Activated effector memory CD4-positive, alpha-beta T cell treated with Interleukin-2 at 50 U/mL for 16 hours (primary cell): ENCODE results near the gene GOLGA3.

Experiments used
- DNase-seq: peaks from one replicate; pipeline ENCODE4 v3.0.0-alpha.2; 2020

Gene GOLGA3

DNA sequence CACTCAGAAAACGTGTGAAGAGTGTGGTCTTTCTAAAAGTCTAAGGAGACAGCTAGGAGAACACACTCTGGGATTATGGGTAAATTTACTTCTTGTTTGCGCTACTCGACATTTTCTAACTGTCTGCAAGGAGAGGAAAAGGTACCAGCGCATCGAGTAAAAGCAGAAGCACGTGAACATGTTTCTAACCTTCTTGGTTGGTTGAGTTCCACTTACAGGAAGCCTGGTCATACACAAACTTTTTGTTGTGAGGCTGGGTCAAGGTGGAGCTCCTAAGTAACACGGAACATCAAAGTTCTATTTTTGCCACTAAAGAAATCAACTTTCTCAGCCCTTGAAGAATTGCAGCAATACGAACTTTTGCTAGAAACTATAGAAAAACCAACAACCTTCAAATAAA, 87.0 kb downstream of the GOLGA3 start:
- DNase-seq = no peak

DNA sequence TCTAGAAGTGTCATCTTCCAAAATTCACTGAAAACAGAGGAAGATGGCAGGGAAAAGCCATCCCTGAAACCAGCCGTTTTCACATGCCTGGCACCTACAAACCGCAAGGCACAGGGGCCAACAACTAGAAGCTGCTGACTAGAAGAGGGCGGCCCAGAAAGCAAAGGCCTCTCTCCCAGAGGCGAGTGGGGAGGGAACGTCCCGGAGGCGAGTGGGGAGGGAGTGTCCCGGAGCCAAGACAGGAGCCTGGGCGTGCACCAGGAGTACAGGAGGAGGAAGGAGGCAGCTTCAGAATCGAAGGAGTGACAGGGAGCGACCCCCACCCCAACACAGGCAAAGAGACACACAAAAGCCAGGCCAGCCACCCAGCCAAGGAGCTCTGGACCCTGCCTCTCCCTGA, 88.0 kb downstream of the GOLGA3 start:
- DNase-seq = no peak

DNA sequence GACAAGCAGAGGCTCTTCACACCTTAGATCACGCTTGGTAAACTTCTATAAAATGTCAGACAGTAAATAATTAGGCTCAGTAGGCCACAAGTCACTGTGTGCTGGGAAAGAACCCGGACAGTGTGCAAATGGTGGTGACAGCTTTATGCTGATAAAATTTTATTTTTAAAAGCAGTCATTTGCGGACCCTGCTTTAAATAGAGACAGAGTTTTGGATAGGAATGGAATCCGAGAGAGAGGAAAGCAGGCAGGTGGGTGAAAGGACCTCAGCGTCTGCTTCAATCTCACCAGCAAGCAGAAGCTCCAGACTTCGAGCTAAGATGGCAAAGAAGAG, 88.4 kb downstream of the GOLGA3 start:
- no peak for DNase-seq

DNA sequence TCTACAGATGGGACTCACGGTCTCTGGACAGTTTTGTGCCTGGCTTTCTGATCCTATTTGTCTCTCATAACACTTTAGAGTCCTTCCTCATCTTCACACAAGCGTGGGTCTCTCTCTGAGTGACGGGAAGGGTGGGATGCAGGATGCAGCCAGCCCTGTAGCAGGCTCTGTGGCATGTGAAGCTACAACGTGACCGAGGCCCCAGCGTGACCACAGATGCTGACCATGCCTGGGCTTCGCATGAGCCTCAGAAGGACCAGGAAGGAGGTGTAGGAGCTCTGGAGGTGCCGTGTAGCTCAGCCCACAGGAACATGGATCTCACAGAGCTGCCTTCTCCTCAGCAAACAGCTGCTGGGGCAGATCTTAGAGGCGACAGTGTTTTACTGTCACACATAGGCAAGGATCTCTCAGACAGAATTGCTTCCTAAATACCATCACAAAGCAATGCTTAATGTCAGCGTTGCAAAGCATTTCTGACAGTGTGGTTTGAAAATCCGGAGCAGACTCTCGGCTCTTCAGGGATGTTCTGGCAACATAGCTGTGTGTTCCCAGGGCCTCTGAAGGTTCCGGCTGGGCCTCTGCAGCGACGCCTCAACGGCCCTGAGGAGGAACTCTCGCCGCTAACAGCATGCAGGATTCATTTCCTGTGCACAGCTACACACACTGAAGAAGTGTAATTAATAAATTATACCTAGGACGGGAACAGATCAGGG, 88.9 kb downstream of the GOLGA3 start:
- DNase-seq = no peak

DNA sequence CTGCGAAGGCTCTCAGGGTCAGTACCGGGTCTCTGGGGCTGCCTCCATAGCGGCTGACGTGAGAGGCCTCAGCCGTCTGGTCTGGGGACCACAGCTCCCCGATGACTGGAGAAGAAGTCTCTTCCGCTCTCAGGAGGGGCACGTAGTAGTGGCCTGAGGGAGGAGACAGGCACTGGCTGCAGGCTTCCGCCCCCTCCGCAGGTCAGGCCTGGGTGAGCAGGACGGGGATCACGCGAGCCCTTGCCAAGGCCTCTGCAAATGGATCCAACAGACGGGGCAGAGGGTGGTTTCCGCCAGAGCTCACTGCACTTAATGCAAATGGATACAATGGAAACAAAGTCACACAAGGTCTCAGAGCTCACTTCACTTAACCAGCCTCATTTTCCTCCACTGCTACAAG, 91.8 kb downstream of the GOLGA3 start:
- no peak for DNase-seq

DNA sequence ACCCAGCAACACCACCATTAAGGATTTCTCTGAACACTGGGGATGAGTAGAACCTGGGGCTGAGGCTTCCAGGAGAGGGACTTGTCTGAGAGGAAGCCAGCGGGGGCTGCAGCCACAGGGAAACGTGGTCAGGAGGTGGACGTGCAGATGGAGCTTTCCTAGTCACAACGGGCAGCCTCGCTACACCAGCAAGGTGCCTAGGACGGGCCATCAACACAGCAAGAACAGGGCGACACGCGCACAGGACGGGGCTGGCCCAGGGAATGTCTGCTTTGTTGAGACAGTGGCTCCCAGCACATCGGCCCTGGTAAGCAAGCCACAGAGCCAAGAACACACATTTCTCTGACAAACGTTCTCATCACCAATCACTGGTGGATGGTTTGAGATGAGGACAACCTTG, 92.3 kb downstream of the GOLGA3 start:
- DNase-seq = no peak

DNA sequence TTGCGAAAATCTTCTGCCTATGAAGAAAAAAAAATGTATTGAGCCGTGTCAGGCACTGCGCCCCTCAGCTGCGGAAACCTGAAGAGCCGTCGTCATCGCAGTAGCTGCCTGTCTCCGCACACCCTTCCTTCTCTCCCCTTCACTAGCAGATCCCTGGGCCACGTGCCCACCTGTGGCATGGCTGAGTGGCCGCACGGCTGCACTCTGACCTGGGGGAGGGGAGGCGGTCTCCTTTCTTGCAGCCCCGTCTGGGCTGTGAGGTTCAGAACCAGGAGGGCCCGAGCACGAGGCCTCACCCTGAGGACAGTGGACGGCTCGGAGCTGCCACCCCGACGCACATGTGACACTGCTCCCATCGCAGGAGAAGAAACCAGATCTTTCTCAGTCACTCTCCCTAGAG, 93.2 kb downstream of the GOLGA3 start:
- DNase-seq = no peak

DNA sequence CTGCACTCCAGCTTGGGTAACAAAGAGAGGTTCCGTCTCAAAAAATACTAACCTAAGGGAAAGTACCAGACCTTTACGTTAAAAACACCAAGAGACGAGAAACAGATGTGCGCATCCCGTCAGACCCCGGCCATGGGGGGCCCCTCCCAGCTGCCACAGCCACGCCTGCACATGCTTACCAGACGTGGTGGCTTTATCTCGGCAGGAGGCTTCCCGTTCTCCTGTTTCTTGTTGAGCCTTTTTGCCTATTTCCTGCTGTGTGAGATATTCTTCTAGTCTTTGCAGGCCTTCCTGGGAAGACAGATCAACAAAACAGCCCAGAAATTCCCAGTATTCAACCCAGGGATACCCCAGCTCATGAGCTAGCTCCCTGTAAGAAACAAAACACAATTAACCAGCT, 94.5 kb downstream of the GOLGA3 start:
- no peak for DNase-seq

DNA sequence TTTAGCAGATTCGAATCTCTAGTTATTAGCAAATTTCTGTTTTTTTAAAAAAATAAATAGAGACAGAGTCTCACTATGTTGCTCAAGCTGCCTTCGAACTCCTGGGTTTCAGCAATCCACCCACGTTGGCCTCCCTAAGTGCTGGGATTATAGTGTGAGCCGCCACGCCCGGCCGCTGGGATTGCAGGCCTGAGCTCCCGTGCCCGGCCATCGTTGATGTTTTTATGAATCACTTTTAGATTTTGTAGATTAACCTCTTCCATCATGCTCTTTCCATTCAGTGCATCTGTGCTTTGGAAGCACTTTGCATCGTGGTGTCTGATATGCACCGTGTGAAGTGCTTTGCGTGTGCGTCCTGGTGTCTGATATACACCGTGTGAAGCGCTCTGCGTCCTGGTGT, 97.1 kb downstream of the GOLGA3 start:
- DNase-seq = no peak

DNA sequence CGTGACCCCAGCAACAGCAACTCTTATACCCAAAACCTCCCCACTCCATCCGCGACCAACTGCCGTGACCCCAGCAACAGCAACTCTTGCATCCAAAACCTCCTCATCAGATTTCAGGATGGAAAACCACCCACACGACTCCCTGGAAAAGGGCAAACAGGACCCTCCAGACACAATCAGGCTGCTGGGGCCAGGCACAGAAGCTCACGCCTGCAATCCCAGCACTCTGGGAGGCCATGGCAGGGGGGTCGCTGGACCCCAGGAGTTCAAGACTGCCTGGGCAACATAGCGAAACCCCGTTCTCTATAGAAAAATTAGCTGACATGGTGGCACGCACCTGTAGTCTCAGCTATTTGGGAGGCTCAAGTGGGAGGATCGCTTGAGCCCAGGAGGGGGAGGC, 98.3 kb downstream of the GOLGA3 start:
- DNase-seq = no peak

DNA sequence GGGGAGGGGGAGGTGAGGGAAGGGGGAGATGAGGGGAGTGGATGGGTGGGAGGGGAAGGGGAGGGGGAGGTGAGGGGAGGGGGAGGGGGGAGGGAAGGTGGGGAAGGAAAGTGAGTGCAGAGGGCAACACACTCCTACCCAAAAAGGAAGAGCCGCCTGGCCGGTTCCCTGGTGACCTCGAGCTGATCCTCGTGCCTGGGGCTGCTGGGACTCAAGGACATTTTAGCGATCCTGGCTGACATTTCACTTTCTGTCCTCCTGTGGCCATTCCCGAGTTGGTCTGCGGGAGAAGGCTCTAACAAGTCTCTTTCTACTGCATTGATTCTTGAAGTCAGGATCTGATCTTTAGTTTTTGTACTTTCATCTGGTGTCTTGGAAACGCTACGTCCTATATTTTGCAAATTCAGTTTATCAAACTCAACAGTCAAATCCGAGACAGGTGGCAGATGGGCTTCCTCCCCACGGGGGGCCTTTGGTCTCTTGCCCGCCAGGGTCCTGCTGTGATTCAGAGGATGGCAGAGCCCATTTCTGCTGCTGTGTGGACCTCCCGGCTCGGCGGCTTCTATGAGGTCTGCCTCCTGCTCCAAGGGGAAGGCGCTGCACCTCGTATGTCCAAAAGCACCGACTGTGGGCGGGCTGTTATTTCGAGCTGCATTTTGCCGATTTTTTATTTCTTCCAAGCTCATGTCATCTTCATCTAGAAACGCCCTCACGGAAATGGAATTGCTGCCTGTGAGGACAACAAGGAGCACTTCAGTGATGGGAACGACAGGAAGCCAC, 98.9 kb downstream of the GOLGA3 start:
- DNase-seq = no peak

DNA sequence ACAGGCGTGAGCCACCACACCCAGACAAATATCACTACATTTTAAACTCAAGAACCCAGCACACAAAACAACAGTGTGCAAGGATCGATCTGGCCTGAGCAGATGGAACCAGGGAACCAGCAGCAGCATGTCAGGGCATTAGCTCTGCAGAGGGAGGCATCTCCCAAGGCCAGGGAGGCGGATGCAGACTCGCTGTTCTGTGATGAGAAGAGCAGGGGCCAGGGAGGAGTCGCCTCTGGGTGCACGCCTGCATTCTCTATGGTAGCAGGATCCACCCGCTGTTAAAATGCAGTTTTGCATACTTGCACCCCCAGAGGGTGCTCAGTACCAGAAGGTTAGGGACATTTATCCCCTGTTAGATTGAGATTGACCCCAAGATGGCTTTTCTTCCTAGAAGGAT, 100.2 kb downstream of the GOLGA3 start:
- DNase-seq = no peak

DNA sequence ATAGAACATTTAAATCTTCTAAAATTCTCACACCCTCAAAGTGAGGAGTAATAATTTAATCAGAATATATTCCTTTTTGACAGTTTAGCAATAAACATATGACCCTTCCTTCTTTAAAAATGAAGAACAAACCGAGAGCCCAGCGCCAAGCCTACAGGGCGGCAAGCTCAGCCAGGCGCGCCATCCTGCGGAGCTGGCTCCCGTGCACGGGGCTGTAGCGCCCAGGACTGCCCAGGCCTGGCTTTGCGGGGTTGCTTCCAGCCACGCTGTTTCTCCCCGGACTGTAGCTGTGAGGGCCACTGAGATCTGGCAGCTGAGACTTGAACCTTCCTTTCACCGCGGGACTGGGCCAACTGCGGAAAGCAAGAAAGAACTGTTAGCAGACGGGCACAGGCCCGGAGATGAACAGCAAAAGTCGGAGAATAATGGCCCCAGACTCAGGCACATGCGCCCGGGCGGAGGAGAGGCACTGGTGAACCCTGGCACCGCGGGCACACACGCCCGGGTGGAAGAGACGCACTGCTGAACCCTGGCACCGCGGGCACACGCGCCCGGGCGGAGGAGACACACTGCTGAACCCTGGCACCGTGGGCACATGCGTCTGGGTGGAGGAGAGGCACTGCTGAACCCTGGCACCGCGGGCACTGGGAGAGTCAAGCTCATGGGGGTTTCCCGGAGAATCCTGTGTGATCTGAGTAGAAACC, 101.4 kb downstream of the GOLGA3 start:
- DNase-seq = no peak

DNA sequence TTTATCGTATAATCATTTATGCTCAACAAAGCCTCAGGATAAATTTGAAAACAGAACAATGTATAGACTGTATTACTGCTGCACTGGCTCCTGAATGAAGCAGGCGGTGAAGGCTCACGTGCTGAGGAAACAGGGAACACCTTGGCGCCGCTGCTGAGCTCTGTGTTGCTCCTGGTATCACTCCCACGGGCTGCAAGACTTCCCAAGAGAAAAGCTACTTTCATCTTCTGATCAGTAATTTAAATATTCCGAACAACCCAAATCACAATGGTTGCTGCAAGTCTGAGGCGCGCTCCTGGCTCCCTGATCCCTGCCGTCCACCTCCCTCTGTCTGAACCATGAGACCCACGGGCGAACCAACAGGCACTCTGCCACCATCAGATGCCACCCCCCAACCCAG, 102.3 kb downstream of the GOLGA3 start:
- no peak for DNase-seq

DNA sequence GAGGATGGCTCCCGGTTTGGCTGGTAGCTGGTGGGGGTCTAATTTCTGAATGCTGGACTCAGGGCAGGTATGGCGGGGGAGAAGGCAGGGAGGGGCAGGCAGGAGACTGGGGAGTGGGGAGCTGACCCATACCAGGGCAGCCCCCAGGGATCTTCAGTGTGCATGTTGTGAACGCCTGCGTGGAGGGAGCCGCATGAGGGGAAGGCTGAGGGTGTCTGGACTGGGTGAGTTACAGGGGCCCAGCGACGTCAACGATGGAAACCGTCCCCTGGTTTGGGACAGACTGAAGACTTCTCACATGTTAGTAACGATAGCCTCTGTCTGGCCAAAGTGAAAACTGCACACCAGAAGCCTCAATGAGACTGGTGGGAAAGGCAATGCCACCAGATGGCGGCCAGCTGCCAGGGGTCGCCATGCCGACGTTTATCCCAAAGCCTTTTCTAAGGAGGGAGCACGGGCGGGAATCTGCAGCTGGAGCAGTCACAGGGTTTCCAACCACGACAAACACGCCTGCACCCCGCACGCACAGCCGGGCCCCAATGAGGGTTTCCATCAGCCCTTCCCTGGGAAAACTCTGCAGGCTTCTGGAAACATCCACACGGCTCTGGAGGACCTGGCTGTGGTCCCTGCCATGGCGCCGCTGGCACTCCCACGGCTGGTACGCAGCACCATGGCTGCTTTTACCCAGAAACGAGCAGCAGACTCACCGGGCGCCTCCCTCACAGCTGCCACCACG, 104.0 kb downstream of the GOLGA3 start:
- DNase-seq = no peak

DNA sequence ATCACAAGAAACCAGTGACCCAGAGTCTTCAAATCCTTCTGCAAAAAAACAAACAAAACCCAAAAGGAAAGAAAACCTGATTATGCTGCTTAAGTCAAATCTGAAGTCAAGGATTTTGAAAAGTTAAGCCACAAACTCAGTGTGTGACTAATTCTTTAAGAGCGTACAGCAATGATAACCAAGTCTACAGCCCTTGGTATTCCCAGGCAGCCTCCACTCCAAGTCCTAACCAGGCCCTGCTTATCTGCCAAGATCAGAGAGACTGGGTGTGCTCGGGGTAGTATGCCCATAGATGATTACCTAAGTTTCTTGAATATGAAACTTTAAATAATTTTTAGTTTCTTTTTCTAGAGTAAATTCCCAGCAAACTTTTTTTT, 104.9 kb downstream of the GOLGA3 start:
- DNase-seq = no peak

DNA sequence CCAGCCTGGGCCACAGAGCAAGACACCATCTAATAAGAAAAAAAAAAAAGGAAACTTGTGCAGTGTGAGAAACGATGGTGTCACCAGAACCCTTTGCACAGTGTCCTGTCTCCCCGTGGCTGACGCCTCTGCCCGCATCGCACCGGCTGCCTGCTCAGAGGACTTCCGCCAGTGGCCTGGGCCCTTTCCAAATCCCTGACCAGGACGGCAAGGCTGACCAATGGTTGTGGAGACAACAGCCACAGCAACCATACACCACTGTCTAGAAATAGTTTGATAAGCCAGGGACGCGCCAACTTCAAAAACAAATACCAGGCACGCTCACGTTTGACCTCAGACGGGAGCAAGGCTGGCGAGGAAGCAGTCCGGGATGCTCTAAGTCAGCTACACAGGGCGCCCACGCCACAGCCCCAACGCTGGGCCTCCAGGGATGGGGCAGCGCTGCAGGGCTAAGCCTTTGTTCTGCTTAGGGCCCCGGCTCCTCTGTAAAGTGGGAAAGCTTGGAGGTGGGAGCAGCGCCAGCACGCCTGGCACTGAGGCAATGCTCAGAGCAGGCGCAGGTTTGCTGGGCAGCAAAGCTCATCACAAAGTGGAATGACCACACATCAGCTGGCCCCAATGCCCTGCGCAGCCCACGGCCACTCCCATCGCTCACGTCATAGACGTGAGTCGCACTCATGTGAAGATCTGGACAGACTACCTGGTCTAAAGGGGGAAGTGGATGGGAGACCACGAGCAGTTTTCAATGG, 105.5 kb downstream of the GOLGA3 start:
- DNase-seq = no peak

DNA sequence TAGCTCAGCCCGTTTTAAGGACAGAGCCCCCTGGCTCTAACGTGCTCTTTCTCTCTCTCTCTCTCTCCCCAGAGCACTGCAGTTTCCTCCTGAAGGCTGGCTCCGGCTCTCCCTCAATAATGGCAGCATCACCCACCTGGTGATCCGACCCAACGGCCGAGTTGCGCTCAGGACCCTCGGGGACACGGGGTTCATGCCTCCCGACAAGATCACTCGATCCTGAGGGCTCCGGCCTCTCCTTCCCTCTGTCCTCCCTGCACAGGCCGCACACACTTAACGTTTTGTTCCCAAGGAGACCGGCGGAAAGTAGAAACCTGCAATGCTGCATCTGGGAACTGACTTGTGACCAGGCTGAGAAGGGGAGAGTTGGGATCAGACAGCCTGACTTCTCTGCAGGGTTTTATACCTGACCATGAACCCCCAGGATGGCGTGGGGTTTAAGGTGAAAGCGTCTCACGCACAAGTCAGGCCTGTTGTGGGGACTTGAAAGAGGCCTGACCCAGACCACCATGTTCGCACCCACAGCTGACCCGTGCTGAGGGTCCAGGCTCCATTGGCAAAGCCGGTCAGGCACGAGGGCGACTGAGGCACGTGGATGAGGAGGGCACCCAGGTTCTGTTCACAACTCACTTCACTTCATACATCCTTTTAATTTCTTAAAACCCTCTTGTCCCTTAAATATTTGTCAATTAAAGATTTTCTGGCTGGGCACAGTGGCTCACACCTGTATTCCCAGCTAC, 107.9 kb downstream of the GOLGA3 start:
- no peak for DNase-seq

DNA sequence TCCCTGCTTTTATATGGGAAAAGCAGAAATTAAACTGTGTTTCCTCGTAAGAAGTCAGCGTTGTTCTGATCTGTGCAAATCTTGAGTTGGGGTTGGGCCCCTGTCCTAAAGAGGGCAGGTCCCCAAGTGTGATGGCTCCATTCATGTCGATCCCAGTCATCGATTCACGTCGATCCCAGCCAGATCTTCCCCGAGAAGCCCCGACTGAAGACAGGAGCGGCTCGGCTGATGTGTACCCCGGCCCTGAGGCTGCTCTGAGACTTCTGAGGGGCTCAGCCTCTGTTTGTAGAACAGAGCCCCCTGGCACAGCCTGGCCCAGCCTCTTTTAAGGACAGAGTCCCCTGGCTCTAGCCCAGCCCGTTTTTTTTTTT, 108.7 kb downstream of the GOLGA3 start:
- DNase-seq = no peak

DNA sequence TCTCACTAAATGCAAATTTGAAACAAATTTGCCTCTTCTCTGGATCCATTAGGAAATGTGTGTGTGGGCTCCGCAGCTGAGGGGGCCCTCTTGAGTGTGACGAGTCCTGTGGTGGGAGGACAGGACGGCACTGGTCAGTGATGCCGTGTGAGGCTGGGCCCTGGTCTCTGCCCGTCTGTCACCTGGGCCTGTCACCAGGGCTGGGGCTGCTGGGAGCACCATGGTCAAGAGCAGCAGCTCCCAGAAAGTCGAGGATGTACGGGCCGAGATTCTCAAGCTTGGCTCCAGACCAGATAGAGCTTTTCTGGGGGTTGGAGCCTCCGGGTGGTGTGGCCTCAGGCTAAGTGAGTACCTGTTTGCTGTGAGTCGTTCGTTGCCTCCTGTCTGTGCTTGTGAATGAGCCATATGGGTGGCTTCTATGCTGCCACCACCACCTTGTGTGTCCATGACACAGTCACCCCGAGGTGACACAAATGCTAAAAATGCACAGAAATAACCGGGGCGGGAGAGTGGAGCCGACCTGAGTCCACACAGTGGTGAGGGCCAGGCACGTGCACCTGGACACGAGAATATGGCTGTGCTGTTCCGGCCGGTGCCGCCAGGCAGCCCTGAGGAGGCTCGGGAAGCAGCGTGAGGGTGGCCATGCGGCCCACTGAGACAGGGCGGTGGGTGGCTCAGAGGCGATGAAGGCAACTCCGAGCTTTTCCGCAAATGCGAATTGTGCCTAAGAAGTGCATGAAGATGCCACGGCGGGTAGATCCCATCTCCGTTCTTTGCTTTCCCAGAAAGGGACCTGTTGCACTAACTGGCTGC, 109.3 kb downstream of the GOLGA3 start:
- no peak for DNase-seq
